NCI-H1694 treated with DMSO at 0.1 percent for 48 hours (cell line): Measurements from ENCODE around the gene NPY1R.

ENCODE experiments used
- DNase-seq: peaks from one replicate; lab custom pipeline; 2025; lab: John Stamatoyannopoulos, UW

Gene NPY1R

DNA sequence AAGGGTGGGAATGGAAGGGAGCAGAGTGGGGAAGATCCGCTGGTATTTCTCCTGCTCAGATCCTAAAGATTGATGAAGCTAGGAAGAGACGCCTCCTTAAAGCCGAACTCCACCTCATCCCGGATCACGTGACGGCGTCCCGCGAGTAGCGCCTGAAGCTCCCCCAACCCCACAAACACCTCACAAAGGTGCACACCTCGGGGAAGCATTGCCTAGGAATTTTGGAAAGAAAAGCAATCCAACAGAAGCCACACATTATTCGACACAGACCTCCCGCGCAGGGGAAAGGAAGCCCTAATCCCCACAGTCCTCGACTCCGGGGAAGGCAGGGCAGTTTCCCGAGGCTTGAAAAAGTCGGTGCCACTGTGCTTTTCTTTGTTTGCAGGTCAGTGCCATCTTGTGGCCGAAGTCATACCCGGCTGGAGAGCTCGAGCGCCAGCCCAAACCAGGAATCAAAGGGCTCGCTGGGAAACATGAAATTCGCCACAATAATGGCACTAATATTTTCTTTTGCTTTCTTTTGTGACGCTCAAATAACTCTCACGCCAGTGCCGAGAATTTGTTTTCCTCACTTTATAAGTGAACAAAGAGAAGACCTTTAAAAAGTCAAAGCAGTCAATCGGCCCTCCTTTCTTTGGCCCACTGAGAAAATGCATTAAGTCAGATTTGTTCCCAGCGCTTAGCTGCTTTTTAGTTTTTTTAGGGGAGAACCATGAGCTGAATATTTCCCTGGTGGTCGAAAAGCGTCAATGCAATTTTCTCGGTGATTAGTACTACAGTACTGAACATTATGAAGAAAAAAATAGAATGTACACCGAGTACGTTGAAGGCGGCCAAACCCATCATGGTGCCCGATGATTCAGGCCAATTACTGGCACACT lies at the start of gene NPY1R:
Gene NPY1R, minus strand, starts transcription at position 71 of the 881 bp plus-strand sequence. CDS start 6,042 bp downstream, outside the sequence.
- DNase-seq = no peak

- no peak for DNase-seq
Measured at GRCh38 chr4:163380703-163381102, 48.3 kb upstream of the NPY1R start.

DNA sequence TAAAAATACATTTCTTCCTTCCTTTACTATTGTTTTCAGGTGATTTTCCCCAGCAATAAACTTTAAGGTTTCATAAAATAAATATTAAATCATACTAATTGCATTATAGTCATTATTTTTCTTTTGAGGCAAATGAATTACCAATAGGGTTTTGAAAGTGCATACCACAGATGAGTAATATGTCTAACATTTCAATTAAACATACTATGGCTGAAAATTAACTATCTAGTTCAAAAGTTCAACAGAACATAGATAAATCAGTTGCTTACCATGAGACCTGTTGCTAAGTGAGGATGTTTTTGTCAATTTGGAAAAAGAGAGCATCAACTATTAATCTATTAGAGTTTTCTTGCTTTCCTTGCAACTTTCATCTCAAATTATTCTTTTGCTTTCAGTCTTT lies 46.3 kb upstream of the NPY1R start:
- no peak for DNase-seq

- no peak for DNase-seq
Measured at GRCh38 chr4:163372029-163372428, 39.6 kb upstream of the NPY1R start.

GRCh38 chr4:163367651-163368050 lies 35.3 kb upstream of the NPY1R start:
- DNase-seq = no peak

DNA sequence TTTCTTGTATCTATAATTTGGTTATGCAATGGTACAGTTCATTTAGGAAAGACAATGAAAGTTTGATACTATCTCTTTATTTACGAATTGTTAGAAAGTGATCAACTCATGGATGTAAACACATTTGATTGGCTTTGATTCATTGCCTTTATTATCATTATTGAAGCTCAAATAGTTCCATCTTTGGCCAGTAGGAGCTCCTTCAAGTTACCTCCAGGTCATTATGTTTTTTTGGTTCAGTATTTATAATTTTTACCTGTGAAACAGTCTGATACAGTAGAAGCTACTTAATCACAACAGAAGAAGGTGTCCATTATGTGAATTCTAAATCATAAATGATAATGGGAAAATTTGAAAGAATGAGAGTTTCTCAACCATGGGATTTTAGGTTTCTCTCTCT lies 23.7 kb upstream of the NPY1R start:
- DNase-seq = no peak

DNA sequence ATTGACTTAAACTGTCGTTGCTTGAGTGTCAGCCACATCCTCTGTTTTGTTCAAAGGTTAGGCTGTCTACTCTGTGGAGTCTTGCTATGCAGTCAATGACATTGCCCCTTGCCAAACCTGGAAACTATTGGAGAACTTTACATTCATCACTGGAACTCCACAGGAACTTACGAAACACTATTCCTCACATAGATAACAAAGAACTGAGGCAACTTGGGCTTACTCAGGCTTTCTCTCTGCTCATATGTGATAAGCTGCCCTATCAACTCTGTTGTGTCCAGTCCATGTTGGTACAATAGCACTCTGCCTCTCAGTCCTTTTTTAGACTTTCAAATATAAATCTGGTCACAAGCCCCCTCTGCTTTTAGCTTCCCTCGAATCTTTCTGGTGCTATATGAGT lies 20.7 kb upstream of the NPY1R start:
- no peak for DNase-seq

GRCh38 chr4:163350672-163351071 lies 18.3 kb upstream of the NPY1R start:
- no peak for DNase-seq

- DNase-seq = no peak
Measured at GRCh38 chr4:163344147-163345125, 12.0 kb upstream of the NPY1R start.

- no peak for DNase-seq
Measured at GRCh38 chr4:163343604-163344146, 11.3 kb upstream of the NPY1R start, which contains the start of gene NPY5R. Gene NPY5R (plus strand): TSS chr4:163343892. CDS start chr4:163350274, 6,382 bp downstream.

- no peak for DNase-seq
Measured at GRCh38 chr4:163335384-163335783, 3.0 kb upstream of the NPY1R start.

- no peak for DNase-seq
Measured at GRCh38 chr4:163331629-163332376, 593 bp downstream of the NPY1R start.

DNA sequence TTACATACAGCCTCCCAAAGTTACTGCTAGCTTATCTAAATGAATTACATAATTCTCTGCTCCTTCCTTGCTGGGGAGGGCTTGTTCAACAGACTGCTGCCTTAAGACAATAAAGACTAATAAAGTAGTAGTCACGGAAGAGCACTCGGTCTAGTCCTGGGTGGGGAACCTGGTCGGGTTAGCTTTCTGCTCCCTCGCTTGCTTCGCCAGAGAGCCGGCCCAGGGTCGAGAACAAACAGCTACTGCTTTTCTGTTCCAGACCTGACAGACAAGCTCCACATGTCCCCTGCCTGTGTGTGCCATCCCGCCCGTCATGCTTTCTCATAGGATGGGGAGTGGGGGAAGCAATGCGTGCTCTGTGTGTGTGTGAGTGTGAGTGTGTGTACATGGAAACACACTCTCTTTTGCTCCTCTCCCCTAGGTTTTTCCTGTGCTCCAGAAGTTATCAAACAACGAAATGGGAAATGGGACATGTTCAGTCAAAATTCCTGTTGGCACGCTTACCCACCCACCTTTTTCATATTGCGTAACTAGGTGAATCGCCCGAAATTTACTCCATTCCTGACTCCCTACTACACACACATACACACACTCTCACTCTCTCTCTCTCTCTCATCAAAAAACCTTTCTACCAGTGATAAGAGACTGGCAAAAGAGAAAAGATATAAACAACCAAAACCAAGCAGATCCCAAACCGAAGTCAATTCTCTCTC lies 1.3 kb downstream of the NPY1R start:
- no peak for DNase-seq

GRCh38 chr4:163317110-163317509 lies 15.3 kb downstream of the NPY1R start:
- no peak for DNase-seq

DNA sequence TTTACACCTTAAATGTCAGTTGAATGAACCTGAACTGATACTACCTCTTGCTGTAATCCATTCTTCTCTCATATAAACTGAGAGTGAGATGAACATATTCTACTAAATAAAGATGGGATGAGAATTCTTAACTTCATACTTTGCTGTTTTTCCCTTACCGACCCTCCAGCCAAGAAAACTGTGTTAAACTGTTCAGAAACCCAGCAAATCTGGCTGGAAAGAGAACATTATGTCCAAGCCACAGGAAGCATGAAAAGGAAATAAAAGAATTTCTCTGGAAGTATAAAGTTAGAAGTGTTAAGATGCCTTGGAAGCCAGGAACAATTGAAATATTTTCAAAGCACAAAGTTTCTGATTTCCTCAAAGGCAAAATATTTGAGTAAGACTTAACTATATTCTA lies 22.9 kb downstream of the NPY1R start:
- DNase-seq = no peak

- DNase-seq = no peak
Measured at GRCh38 chr4:163303069-163303468, 29.3 kb downstream of the NPY1R start.

- DNase-seq = no peak
Measured at GRCh38 chr4:163300445-163300844, 32.0 kb downstream of the NPY1R start.

- DNase-seq = no peak
Measured at GRCh38 chr4:163295138-163295537, 37.3 kb downstream of the NPY1R start.

DNA sequence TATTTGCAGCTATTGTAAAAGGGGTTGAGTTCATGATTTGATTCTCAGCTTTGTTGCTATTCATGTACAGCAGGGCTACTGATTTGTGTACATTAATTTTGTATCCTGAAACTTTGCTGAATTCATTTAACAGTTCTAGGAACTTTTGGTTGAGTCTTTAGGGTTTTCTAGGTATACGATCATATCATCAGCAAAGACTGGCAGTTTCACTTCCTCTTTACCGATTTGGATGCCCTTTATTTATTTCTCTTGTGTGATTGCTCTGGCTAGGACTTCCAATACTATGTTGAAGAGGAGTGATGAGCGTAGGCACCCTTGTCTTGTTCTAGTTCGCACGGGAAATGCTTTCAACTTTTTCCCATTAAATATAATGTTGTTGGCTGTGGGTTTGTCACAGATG lies 48.1 kb downstream of the NPY1R start:
- no peak for DNase-seq

DNA sequence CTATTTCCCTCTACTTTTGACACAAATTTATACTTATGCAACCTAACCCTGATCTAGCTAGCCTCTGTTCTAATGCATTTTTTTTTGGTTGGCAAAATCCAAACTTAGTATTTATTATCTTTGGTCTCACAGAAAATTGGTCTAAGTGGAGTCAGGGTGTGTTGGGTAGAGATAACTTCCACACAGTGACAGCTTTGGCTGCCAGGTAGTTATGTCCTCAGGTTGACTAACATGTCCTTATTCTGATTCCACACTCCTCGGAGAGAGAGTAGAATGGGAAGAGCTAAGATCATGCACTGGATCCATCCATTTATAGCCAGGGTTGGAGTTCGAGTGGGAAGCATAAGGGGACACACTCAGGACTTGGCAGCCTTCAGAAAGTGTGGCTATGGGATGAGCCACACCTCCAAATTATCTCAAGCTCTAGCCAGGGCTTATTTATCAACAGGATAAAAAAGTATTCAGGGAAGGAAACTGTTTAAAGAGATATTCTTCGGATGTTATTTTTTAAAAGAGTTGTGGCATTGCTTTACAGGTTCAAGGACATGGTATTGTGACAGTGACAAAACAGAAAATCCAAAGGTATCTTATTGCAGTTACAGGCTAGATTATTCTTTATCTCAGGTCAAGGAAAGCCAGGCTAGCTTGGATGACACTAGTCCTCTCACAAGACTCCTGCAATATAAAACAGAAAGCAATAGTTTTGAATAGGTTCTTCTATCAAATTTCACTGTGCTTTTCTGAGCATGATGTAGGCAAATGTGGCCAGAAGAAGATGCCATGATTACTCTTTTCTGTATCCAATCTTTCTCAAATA lies 51.5 kb downstream of the NPY1R start:
- no peak for DNase-seq
